Heart left ventricle (tissue), 16 donors: ENCODE data around the gene GTF2H4. TPM values are rescaled to one million over a fixed set of nuclear protein-coding genes. Genes with fewer than 3 reads are reported as not detected.

Source experiments
- ATAC-seq, 4 donors: fragments of 200-7000 bp; cut with Tn5 transposase; one replicate each; pipeline ENCODE4 v1.9.1; 2020 to 2022; ENCODE audit warnings: moderate library complexity in 4 of 4, mild to moderate bottlenecking in 3 of 4, moderate number of reproducible peaks in 1 of 4
- DNase-seq, 5 donors: peaks; one replicate each; pipeline ENCODE4 v3.0.0-alpha.2; 2020
- H3K27ac ChIP-seq, 12 donors: fragments of 200-600 bp; sonication (generic) in 4 of 12; one replicate each; pipeline versions ENCODE4 v1.5.0 to v1.8.0; 2016 to 2022; ENCODE audit warnings: mild to moderate bottlenecking in 2 of 12
- H3K27me3 ChIP-seq, 9 donors: fragments of 200-600 bp; sonication (generic) in 2 of 9; one replicate each; pipeline versions ENCODE4 v1.5.1 to v1.8.0; 2016 to 2022; ENCODE audit warnings: mild to moderate bottlenecking in 3 of 9
- H3K36me3 ChIP-seq, 9 donors: fragments of 200-600 bp; sonication (generic) in 2 of 9; one replicate each; pipeline versions ENCODE4 v1.5.0 to v1.8.0; 2018 to 2022; ENCODE audit warnings: mild to moderate bottlenecking in 2 of 9
- H3K4me1 ChIP-seq, 12 donors: fragments of 200-600 bp; sonication (generic) in 4 of 12; one replicate each; pipeline versions ENCODE4 v1.5.0 to v1.8.0; 2016 to 2022; ENCODE audit warnings: mild to moderate bottlenecking in 3 of 12
- H3K4me3 ChIP-seq, 12 donors: fragments of 200-600 bp; sonication (generic) in 4 of 12; one replicate each; pipeline versions ENCODE4 v1.5.0 to v1.8.0; 2017 to 2022; ENCODE audit warnings: mild to moderate bottlenecking in 9 of 12, moderate library complexity in 4 of 12
- H3K9me3 ChIP-seq, 12 donors: fragments of 200-600 bp; sonication (generic) in 4 of 12; one replicate each; pipeline versions ENCODE4 v1.5.0 to v1.8.0; 2016 to 2022; ENCODE audit warnings: mild to moderate bottlenecking in 1 of 12
- CTCF ChIP-seq, 12 donors: fragments of 200-600 bp; sonication (generic) in 4 of 12; IDR thresholded peaks; one replicate each; pipeline versions ENCODE4 v1.5.0 to v1.8.0; 2018 to 2022; ENCODE audit warnings: antibody characterized with exemption in 12 of 12, mild to moderate bottlenecking in 5 of 12
- POLR2A ChIP-seq, 2 donors: fragments of 450-650 bp; IDR thresholded peaks; one replicate each; pipeline ENCODE4 v1.6.1; 2017; ENCODE audit warnings: antibody characterized with exemption in 2 of 2, mild to moderate bottlenecking in 2 of 2, moderate library complexity in 2 of 2
- WGBS, 4 donors: extraction: QIAGEN DNeasy Blood & Tissue Kit in 2 of 4; methylation state at CpG; one replicate each; pipeline versions ENCODE4 v1.1.5 to v1.1.7; 2013 to 2018; 5-methylcytosine and 5-hydroxymethylcytosine counted together
- intact Hi-C, 10 donors: fragments of 100-400 bp; cut with DNase I; formaldehyde crosslinking; loops; one replicate each; pipeline versions ENCODE4 v1.11.1 to v1.14.2; 2022
- polyA plus RNA-seq, 2 donors: library from polyadenylated mRNA; stranded (reverse); fragments of 200-250 nt; gene quantifications; one replicate each; pipeline ENCODE4 v1.2.3, GENCODE V29; 2013
- total RNA-seq, 9 donors: library from RNA; depleted of rRNA in 2 of 9; stranded (reverse); fragments of >200 nt in 2 of 9; fragmentation: NEBNext Ultra II Directional in 3 of 9; extraction: Animal tissue kit (Norgen Biotek cat#: 25700) in 3 of 9; gene quantifications; one replicate each; pipeline versions ENCODE4 v1.1.0 to v1.2.4, GENCODE V29; 2016 to 2023
- donor health status: ischemic (EF 13 %, LVEDD 7.1; RV severe dilation, severe dysfunction).
- donor health status: healthy with polysubstance abuse.
- donor health status: DM: no; HTN: yes; CAD: no.
- donor health status: DM: no; HTN: no; CAD: no.
- donor health status: ischemic (EF 25% LVEDD 6.9; RV normal size, moderate dysfunction).
- donor health status: ischemic (EF 25% LVEDD 5.7; RV mildly dilated, moderate dysfunction).
- donor health status: healthy.
- donor health status: DM: yes; HTN: yes; CAD: no.
- donor health status: ischemic (EF 35%, LVEDD 5.7; RV mildly dilated, moderate dysfunction).
- donor health status: nonischemic (EF 11% LVEDD 7.7; RV severe dilation, severe dysfunction).
- donor health status: DM: yes; HTN: yes; CAD: no.
- donor health status: PGD.
- donor health status: ischemic (EF 29% LVEDD 5.4; RV normal size, mild dysfunction).
- donor health status: nonischemic (EF 23%, LVEDD 6.1; RV moderate dilation, normal function).

GTF2H4 gene
- total and polyA plus RNA-seq, 11 donors, result 4.2 to 22.4 (median 14.7) TPM

- WGBS, 4 donors, result 74 to 80% (median 79%) methylated on average over 6 of the region's 6 CpGs
- Histone ChIP-seq H3K9me3 (peaks cover 0 to 10% (median 2%) of the 10 kb centered on the region in 12 donors), H3K27ac (no peak overlapping the region), H3K4me1 (no peaks in the 10 kb centered on the region), H3K27me3 (peaks cover 0 to 4% (median 0%) of the 10 kb centered on the region in 9 donors), H3K36me3 (no peaks in the 10 kb centered on the region), H3K4me3 (no peak overlapping the region)
- ATAC-seq (no peak), DNase-seq (no peak)
- TF ChIP-seq CTCF (IDR thresholded peaks at IDR 0.05), result no peak
- no peak for TF ChIP-seq POLR2A (IDR thresholded peaks at IDR 0.05)
- intact Hi-C loops, result no loop called here
Measured at GRCh38 chr6:30932665-30933365, 24.8 kb downstream of the GTF2H4 start.

- WGBS, 4 donors, result 24 to 31% (median 28%) methylated on average over 3 of the region's 3 CpGs
- ATAC-seq, result no peak
Measured at GRCh38 chr6:30935018-30935417, 27.0 kb downstream of the GTF2H4 start.

GRCh38 chr6:30937265-30937664 is 29.3 kb downstream of the GTF2H4 start:
- no peak overlapping the region for H3K4me3 ChIP-seq
- TF ChIP-seq POLR2A (IDR thresholded peaks at IDR 0.05), result no peak
- TF ChIP-seq CTCF (IDR thresholded peaks at IDR 0.05), result no peak
- intact Hi-C loops, result no loop called here
- WGBS, 4 donors, result 61 to 86% (median 71%) methylated on average over 6 of the region's 6 CpGs
- peaks cover 0 to 11% (median 0%) of the 10 kb centered on the region in 9 donors for H3K27me3 ChIP-seq
- DNase-seq (no peak), ATAC-seq (no peak)
- H3K27ac ChIP-seq, result no peak overlapping the region
- H3K36me3 ChIP-seq, result no peaks in the 10 kb centered on the region
- no peaks in the 10 kb centered on the region for H3K9me3 ChIP-seq
- peaks cover 0 to 2% (median 0%) of the 10 kb centered on the region in 12 donors for H3K4me1 ChIP-seq

More at GRCh38 chr6:30935018-30935417, 27.0 kb downstream of the GTF2H4 start:
- no peaks in the 10 kb centered on the region for H3K36me3 ChIP-seq
- no peaks in the 10 kb centered on the region for H3K9me3 ChIP-seq
- H3K4me3 ChIP-seq, result no peak overlapping the region
- TF ChIP-seq CTCF (IDR thresholded peaks at IDR 0.05) (no peak), POLR2A (IDR thresholded peaks at IDR 0.05) (no peak)
- no peak for DNase-seq
- H3K27me3 ChIP-seq, result peaks cover 0 to 11% (median 0%) of the 10 kb centered on the region in 9 donors
- no peaks in the 10 kb centered on the region for H3K4me1 ChIP-seq
- H3K27ac ChIP-seq, result no peak overlapping the region
- intact Hi-C loops, result no loop called here

- Histone ChIP-seq H3K27ac (no peak overlapping the region), H3K27me3 (peaks cover 0 to 11% (median 0%) of the 10 kb centered on the region in 9 donors), H3K4me3 (no peak overlapping the region), H3K9me3 (no peaks in the 10 kb centered on the region), H3K36me3 (no peaks in the 10 kb centered on the region), H3K4me1 (peaks cover 0 to 10% (median 4%) of the 10 kb centered on the region in 12 donors)
- intact Hi-C loops, result no loop called here
- WGBS, 4 donors, result 70 to 84% (median 78%) methylated on average over 4 of the region's 4 CpGs
- ATAC-seq (no peak), DNase-seq (no peak)
- TF ChIP-seq CTCF (IDR thresholded peaks at IDR 0.05) (no peak), POLR2A (IDR thresholded peaks at IDR 0.05) (no peak)
Measured at GRCh38 chr6:30938730-30939129, 30.7 kb downstream of the GTF2H4 start.
